ENCODE measurements around the gene IFNL1.

DNA sequence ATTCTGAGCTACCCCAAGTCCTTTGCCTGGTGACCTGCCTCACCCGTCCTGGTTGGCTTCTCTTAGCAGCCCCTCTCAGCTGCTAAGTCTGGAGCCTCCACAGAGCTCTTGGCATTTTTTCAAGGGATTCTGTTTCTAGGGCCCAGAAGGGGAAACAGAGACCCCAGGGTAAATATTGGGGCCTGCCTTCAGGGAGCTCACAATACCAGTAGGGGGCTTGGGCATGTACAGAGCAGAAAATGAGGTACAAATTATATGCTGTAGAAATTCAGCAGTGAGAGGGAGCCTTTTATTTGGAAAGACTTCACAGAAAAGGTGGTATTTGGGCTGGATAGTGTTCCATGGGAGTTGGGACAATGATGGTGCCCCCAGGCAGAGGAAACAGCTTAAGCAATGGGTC is 49.7 kb downstream of the IFNL1 start:
- TF ChIP-seq, protein P1, sequence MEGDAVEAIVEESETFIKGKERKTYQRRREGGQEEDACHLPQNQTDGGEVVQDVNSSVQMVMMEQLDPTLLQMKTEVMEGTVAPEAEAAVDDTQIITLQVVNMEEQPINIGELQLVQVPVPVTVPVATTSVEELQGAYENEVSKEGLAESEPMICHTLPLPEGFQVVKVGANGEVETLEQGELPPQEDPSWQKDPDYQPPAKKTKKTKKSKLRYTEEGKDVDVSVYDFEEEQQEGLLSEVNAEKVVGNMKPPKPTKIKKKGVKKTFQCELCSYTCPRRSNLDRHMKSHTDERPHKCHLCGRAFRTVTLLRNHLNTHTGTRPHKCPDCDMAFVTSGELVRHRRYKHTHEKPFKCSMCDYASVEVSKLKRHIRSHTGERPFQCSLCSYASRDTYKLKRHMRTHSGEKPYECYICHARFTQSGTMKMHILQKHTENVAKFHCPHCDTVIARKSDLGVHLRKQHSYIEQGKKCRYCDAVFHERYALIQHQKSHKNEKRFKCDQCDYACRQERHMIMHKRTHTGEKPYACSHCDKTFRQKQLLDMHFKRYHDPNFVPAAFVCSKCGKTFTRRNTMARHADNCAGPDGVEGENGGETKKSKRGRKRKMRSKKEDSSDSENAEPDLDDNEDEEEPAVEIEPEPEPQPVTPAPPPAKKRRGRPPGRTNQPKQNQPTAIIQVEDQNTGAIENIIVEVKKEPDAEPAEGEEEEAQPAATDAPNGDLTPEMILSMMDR (conservative IDR thresholded peaks at IDR 0.05; ENCODE audit: low read length): peak; percentile 55
- no peak for TF ChIP-seq EZH2phosphoT487 (IDR thresholded peaks at IDR 0.05; ENCODE audit: borderline replicate concordance, low read depth, low read length)
